PFSK-1 (cell line): ENCODE results near the gene EEFSEC.

ENCODE experiments used
- FOXP2 ChIP-seq: optimal IDR thresholded peaks from 2 replicates; pipeline ENCODE3; 2011; ENCODE audit warnings: borderline replicate concordance, control low read depth, inconsistent platforms; ENCODE audit not compliant: insufficient read depth; ENCODE audit errors: extremely low read length, extremely low read depth
- POLR2AphosphoS5 ChIP-seq: IDR thresholded peaks from 2 replicates; pipeline ENCODE4 v1.6.1; 2012; ENCODE audit warnings: low read depth, mild to moderate bottlenecking, control low read depth, low read length, moderate library complexity
- SIN3A ChIP-seq: IDR thresholded peaks from 2 replicates; pipeline ENCODE4 v1.6.1; 2012; ENCODE audit warnings: mild to moderate bottlenecking, low read length, moderate library complexity, borderline replicate concordance; ENCODE audit not compliant: insufficient read depth
- TAF1 ChIP-seq: IDR thresholded peaks from 2 replicates; pipeline ENCODE4 v1.6.1; 2012; ENCODE audit warnings: low read length, control low read depth, borderline replicate concordance; ENCODE audit not compliant: insufficient read depth
- TF ChIP-seq, protein P1 (sequence below), 2 experiments: IDR thresholded peaks; 2 replicates each; pipeline versions ENCODE4 v1.6.1 to v1.8.0; 2011 to 2012; ENCODE audit warnings: low read depth in 2 of 2, low read length in 2 of 2, control low read depth in 1 of 2, inconsistent platforms in 1 of 2, mild to moderate bottlenecking in 1 of 2, moderate library complexity in 1 of 2; ENCODE audit not compliant: insufficient read depth in 1 of 2

EEFSEC gene

DNA sequence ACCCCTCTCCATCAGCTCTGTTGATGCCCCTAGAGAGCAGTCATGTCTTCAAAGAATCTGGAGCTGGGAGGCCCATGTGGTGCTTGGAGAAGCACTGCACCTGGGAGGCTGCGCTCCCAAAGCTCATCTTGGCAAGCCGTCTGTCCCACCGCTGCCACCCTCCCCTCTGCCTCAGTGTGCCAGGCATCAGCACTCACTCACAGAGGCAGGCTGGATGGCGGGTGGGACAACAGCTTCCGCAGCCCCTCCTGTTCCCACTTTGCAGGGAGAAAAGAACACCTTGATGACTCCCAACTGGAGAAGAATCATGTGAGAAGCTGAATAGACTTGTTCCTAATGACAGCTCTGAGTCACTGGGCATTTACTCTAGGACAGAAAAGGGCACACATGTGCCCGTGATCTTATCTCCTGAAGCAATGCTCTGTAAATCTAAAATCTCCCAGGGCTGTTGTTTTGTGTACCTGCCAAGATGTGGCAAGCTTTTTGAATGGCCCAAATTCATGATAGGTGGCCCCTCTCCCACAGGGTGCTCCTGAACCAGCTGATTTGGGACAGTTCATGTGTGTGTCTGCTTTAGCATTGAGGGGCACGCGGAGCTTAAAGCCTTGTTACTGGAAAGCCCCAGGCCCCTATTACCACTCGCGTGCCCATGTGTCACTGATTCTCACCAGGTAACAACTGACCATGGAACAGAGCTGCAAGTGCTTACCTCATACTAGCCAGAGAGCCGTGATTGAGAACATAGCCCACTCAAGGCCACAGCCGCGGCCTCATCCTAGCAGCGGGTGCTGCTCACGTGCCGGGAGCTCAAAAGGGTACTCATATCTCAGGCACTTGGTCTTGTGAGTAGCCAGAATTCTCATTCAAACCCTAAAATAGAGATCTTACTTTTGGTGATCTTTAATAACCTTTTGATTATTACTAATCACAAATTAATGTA, 209.0 kb downstream of the EEFSEC start:
- TF ChIP-seq, protein P1, sequence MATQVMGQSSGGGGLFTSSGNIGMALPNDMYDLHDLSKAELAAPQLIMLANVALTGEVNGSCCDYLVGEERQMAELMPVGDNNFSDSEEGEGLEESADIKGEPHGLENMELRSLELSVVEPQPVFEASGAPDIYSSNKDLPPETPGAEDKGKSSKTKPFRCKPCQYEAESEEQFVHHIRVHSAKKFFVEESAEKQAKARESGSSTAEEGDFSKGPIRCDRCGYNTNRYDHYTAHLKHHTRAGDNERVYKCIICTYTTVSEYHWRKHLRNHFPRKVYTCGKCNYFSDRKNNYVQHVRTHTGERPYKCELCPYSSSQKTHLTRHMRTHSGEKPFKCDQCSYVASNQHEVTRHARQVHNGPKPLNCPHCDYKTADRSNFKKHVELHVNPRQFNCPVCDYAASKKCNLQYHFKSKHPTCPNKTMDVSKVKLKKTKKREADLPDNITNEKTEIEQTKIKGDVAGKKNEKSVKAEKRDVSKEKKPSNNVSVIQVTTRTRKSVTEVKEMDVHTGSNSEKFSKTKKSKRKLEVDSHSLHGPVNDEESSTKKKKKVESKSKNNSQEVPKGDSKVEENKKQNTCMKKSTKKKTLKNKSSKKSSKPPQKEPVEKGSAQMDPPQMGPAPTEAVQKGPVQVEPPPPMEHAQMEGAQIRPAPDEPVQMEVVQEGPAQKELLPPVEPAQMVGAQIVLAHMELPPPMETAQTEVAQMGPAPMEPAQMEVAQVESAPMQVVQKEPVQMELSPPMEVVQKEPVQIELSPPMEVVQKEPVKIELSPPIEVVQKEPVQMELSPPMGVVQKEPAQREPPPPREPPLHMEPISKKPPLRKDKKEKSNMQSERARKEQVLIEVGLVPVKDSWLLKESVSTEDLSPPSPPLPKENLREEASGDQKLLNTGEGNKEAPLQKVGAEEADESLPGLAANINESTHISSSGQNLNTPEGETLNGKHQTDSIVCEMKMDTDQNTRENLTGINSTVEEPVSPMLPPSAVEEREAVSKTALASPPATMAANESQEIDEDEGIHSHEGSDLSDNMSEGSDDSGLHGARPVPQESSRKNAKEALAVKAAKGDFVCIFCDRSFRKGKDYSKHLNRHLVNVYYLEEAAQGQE (IDR thresholded peaks at IDR 0.05; ENCODE audit: insufficient read depth in 1 of 2, low read depth in 2 of 2, low read length in 2 of 2), result no peak
- TF ChIP-seq POLR2AphosphoS5, result no peak
- TF ChIP-seq SIN3A, result no peak
- TF ChIP-seq TAF1, result no peak
- TF ChIP-seq FOXP2, result no peak

DNA sequence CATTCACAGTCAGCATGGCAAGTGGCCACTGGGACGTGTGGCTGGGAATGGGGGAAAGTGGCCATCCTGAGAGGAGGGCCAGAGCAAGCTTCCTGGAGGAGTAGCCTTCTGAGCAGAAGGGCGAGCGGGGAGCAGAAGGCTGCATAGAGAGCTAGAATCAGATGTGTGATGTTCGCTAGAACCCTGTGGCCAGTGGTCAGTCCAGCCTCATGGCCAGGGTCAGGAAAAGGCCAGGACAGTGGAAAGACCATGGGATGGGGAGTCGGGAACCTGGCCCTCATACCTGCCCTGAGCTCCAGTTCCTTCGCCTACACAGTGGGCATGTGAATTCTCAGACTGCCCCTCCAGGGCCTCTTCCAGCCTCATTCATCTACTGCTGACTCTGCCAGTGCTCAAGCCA, 211.0 kb downstream of the EEFSEC start:
- TF ChIP-seq SIN3A, result no peak
- TF ChIP-seq, protein P1 (IDR thresholded peaks at IDR 0.05; ENCODE audit: insufficient read depth in 1 of 2, low read depth in 2 of 2, low read length in 2 of 2), result no peak
- no peak for TF ChIP-seq POLR2AphosphoS5
- TF ChIP-seq FOXP2, result no peak
- no peak for TF ChIP-seq TAF1

DNA sequence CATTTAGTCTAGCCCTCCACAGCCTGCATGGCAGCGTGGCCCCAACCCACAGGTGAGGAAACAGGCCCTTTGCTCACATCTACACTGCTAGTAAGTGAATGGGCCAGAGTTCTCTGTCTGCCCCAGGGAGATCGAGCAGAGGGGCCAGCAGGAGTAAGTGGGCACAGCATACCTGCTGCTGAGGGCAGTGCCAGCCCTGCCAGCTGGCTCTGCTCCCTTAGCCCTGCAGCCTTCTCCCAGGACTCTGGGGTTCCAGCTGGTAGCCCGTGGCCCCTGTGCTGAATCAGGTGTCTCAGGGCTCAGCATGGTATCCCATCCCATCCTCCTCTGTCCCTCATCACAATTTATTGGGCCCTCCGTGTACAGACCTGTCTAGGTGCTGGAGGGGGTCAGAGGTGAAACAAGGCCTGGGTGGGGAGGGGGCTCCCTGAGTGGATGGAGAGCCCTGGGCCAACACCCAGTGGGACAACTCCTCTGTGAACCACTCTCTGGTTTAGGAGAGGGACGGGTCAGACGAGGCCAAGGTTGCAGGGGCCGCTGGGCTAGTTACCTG, 211.6 kb downstream of the EEFSEC start:
- TF ChIP-seq TAF1 (no peak), POLR2AphosphoS5 (no peak), SIN3A (no peak), FOXP2 (no peak)
- TF ChIP-seq, protein P1 (IDR thresholded peaks at IDR 0.05; ENCODE audit: insufficient read depth in 1 of 2, low read depth in 2 of 2, low read length in 2 of 2), result no peak

DNA sequence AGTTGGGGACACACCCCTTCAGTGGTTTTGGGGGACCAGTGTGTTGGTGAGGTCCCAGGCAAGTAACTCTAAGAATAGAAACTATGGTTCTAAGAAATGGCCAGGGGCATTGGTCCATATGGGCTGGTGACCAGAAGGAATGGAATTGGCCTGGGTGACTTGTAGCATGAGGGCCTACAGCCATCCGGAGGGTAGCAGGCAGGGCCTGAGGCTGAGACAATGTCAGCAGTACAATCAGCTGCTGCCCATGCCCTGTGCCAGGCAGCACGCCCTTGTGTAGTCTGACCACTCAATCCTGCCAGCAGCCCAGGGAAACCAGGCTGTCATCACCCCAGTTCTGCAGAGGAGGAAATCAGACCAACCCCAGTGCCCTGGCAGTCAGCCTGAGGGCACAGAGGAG, 212.9 kb downstream of the EEFSEC start:
- TF ChIP-seq, protein P1 (IDR thresholded peaks at IDR 0.05; ENCODE audit: insufficient read depth in 1 of 2, low read depth in 2 of 2, low read length in 2 of 2), result no peak
- no peak for TF ChIP-seq POLR2AphosphoS5
- TF ChIP-seq TAF1, result no peak
- TF ChIP-seq SIN3A, result no peak
- TF ChIP-seq FOXP2, result no peak
